ENCODE measurements around the gene NR6A1. TPM values are rescaled to one million over a fixed set of nuclear protein-coding genes. Genes with fewer than 3 reads are reported as not detected.
"Not testable (repeated sequence)": the region's sequence is repeated elsewhere in the genome, so short reads cannot be mapped to it uniquely, and the experiment has no call there.

Gene NR6A1
- polyA plus RNA-seq, 1 donor = 1.1 TPM

GRCh38 chr9:124778575-124779367 is 7.7 kb upstream of the NR6A1 start:
- no peak for DNase-seq (ENCODE audit: low read depth)

- DNase-seq (ENCODE audit: low read depth) = no peak
Observed at GRCh38 chr9:124776954-124777648, 6.0 kb upstream of the NR6A1 start, which contains the start of gene OLFML2A. OLFML2A (plus strand) TSS chr9:124777133; CDS start chr9:124777271, 138 bp downstream.

GRCh38 chr9:124776618-124776953 is 5.5 kb upstream of the NR6A1 start:
- DNase-seq (ENCODE audit: low read depth) = no peak

- DNase-seq (ENCODE audit: low read depth) = no peak
Observed at GRCh38 chr9:124774129-124774978, 3.2 kb upstream of the NR6A1 start.

- DNase-seq (ENCODE audit: low read depth) = no peak
Observed at GRCh38 chr9:124773473-124774128, 2.5 kb upstream of the NR6A1 start.

GRCh38 chr9:124772877-124773276 is 1.8 kb upstream of the NR6A1 start:
- not testable (repeated sequence) for DNase-seq (ENCODE audit: low read depth)

GRCh38 chr9:124771867-124772679 is 962 bp upstream of the NR6A1 start:
- DNase-seq (ENCODE audit: low read depth) = no peak

GRCh38 chr9:124770359-124771020 is 621 bp downstream of the NR6A1 start:
- DNase-seq (ENCODE audit: low read depth) = no peak

- DNase-seq (ENCODE audit: low read depth) = no peak
Observed at GRCh38 chr9:124769549-124770358, 1.4 kb downstream of the NR6A1 start.

GRCh38 chr9:124768750-124769548 is 2.2 kb downstream of the NR6A1 start:
- DNase-seq (ENCODE audit: low read depth) = no peak

- DNase-seq (ENCODE audit: low read depth) = no peak
Observed at GRCh38 chr9:124768334-124768733, 2.8 kb downstream of the NR6A1 start.

GRCh38 chr9:124767821-124768220 is 3.3 kb downstream of the NR6A1 start:
- DNase-seq (ENCODE audit: low read depth) = no peak

GRCh38 chr9:124766815-124767554 is 4.1 kb downstream of the NR6A1 start:
- DNase-seq (ENCODE audit: low read depth) = no peak

GRCh38 chr9:124766326-124766725 is 4.8 kb downstream of the NR6A1 start:
- DNase-seq (ENCODE audit: low read depth) = no peak

- DNase-seq (ENCODE audit: low read depth) = no peak
Observed at GRCh38 chr9:124765439-124765835, 5.7 kb downstream of the NR6A1 start.

- DNase-seq (ENCODE audit: low read depth) = no peak
Observed at GRCh38 chr9:124764774-124765438, 6.2 kb downstream of the NR6A1 start.

GRCh38 chr9:124762633-124763032 is 8.5 kb downstream of the NR6A1 start:
- DNase-seq (ENCODE audit: low read depth) = no peak
